Epidermal melanocyte (primary cell): ENCODE results near the gene ITPR1.

Experiments
- DNase-seq: peaks from one replicate; pipeline ENCODE4 v3.0.0; 2011; ENCODE audit warnings: low spot score; ENCODE audit not compliant: insufficient read length

ITPR1 gene

GRCh38 chr3:4508048-4508981, 15.2 kb downstream of the ITPR1 start:
- DNase-seq = no peak

DNA sequence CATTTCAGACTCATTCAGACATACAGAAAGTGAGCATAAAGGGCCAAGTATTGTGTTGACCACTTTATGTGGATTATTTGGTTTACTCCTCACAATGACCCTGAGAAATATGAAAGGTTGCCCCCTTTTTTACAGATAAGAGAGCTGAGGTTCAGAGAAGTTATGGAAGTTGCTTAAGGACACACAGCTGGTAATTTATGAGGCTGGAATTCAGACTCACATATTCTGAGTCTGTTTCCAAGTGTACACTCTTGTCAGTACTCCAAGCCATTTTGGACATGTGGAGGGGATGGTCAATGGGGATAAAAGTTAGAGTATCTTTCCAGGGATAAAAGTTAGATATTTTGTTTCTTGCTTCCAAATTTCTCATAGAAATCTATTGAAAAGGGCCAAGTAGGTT, 15.9 kb downstream of the ITPR1 start:
- no peak for DNase-seq

DNA sequence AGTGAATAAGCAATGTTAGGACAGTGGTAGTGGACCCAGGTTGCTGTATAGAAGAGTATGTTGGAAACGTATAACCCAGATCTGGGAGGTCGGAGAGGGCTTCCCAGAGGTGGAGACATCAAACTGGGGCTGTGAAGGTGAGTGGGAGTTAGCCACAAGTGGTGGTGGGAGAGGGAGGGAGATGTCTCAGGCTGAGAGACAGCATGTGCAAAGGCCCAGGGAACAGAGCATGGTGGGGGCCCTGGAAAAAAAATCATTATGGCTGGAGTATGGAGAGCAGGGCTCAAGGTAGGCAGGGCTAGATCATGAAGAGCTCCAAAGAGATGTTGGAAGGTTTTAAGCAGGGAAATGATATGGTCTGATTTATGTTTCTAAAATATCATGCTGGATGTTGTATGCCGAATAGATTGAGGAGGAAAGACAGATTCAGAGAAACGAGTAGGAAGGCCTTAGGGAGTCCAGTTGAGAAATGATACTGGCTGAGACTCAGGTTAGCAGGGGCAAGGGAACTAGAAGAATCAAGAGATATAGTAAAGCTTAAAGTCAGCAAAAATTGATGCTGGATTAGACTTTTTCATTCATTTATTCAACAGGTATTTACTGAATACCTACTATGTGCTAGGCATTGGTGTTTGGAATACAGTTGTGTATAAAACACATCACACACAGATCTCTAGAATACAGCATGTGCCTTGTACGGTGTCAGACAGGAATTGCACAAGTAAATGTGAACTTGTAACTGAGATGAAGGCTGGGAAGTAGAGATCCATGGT, 17.0 kb downstream of the ITPR1 start:
- DNase-seq = no peak

- DNase-seq = no peak
Measured at GRCh38 chr3:4511491-4512262, 18.5 kb downstream of the ITPR1 start.

- no peak for DNase-seq
Measured at GRCh38 chr3:4512895-4513616, 19.9 kb downstream of the ITPR1 start.

GRCh38 chr3:4514321-4514720, 21.2 kb downstream of the ITPR1 start:
- DNase-seq = no peak

DNA sequence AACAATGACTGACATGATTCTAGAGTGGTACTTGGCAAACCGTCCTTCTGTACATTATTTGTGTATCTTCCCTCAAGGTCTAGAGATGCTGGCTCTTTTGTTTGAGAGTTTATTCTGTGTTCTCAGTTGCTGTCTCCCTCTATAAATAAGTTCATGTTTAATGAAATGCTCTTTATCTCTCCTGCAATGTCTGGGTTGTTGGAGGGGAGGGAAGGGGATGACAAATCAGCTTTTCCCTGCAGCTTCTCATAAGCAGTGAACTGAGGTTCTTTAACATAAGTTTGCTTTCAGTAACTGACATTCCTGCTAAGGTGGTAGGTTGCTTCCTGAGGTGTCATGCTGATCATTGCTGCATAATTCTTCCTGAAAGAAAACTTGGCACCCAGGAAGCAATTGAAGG, 21.8 kb downstream of the ITPR1 start:
- no peak for DNase-seq

- no peak for DNase-seq
Measured at GRCh38 chr3:4515916-4516579, 22.9 kb downstream of the ITPR1 start.

DNA sequence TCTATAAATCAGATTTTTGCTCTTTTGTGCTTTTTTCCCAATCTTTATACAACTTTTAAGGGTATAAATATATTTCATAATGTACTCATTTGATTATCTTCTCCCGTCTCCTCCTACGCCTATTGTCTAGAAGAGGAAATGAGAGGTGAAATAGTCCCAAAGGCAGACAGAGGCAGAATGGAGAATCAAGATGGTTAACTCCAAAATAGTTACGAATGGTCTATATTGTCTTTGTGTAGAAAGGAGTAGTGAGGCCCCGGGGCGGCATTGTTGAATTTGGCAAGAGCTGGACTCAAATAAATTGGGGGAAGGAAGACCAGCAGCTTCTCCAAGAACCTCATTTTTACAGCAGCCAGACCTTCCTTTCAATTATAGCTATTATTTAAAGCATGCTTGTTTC, 23.9 kb downstream of the ITPR1 start:
- DNase-seq = no peak

- no peak for DNase-seq
Measured at GRCh38 chr3:4517643-4518311, 24.6 kb downstream of the ITPR1 start.

DNA sequence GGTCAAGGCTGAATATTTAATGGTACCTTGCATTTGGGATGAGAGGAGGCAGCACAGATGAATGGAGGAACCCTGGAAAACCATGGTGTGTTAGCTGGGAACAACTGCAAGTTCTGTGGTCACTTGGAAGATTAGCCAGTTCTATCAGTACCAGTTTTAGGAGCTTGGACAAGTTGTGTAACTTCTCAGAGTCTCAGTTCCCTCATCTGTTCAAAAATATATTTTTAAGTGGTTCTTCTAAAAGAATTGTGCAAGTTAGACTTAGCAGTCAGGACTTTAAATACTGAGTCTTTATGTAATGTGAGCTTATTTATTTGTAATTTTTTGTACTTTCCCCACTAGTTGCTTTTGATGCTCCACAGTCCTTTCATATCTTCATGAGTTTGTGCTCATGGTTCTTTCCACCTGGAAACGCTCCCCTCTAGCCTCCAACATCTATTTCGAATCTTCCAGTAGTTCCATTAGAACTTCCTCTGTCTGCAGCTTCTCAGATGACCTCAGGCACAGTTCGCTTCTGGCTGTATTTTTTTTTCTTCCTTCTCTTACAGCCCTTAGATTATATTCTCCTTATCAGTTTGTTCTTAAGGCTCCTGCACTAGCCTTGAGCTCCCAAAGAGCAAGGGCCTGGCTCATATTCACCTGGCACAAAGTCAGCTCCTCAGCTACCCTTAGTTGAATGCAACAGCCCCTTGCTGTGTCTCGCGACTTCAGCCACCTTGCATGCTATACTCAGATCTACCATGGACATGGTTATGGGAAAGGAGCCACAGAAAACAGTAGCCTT, 27.1 kb downstream of the ITPR1 start:
- no peak for DNase-seq

DNA sequence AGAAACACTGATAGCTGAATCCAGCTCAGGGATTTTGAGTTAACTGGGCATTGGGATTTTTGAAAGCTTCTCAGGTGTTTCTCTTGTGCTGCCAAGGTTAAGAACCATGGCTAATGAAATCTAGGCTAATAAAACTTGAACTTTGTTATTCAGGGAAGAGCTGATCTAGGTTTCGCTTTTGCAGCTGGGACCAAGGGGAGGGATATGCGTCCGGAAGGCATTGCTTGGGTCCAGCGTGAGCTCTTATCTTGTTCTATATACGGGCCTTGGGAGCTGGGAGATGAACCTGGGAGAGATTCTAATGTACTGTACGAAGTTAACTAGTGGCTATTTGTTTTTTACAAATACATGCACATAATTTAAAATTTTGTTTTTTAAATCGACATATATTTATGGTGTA, 29.8 kb downstream of the ITPR1 start:
- no peak for DNase-seq

DNA sequence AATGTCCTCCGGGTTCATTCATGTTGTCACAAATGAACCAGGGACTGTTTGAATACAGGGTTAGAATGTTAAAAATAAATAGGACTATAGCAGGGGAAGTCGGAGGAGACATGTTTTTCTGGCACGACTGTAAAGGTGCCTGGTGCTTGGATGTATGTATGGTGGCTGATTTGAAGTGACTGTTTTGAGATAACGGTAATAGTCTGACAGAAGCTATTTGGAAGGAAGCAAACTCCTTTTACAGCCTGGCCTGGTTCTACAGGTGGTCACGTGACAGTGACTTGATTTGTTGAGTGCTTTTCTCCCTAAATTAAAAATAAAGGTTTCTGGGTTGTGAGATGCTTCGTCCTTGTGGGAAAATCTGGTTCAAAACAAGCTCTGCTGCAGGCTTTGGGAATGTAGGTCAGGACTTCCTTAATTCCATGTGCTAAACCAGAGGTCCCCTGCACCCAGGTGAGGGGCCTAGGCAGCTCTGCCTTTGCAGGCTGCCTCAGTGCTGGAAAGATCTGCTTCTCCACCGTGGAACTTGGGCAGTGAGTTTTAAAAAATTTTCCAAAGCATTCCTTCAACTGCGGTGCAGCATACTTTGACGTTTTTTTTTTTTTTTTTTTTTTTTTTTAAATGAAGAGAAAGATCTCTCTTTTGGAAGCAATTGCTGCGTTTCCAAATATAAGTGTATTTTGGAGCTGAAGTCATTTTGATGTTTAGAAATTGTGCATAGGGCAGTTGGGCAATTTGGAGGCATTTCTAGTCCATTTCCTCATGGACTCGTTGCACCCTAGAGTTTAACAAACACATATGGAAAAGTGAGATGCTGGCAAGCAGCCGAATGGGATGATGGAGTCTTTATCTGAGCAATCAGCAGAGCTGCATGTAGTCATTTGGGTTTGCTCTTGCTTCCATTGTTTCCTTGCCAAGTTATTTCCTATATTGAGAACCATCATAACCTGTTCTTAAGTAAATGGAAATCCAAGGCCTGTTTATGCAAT, 30.9 kb downstream of the ITPR1 start:
- no peak for DNase-seq

GRCh38 chr3:4525560-4526223, 32.5 kb downstream of the ITPR1 start:
- DNase-seq = no peak

DNA sequence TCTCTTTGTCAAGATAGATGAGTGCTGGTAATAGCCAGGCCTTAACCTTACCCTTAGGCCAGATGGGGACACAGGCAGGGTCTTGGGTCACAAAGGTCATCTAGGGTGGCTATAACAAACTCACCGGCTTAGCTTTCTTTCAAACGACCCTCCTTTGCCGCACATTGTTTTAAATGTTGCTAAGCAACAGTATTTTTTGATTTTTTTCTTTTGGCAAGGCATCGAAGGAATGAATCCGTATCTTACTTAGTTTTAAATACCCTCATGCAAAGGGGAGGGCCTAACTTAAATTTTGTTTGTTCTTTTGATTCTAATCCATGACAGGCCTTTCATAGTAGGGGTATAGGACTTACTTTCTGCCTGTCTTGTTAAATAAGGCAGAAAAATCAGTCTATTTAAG, 35.2 kb downstream of the ITPR1 start:
- no peak for DNase-seq

GRCh38 chr3:4528819-4529600, 35.9 kb downstream of the ITPR1 start:
- DNase-seq = no peak
